ENCODE results near the gene ZCCHC13.

Gene ZCCHC13

DNA sequence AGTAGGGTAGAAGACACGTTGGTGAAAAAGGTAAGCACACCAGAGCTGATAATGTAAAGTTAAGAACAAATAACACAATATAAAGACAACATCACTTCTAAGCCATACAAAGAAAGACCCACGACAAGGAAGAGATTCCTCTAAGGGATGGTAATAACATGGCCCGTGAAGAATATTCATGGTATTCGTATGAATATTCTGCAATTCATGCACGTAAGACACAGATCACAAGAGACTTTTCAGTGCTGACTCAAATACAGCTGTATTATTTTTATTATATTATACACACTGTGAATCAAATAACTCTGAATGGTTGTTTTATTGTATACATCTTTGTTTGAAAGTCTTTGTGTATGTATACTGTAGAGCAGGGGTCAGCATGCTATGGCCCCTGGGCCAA lies 29.5 kb upstream of the ZCCHC13 start:
- TF ChIP-seq PPARA (CRISPR knock-in tag; IDR thresholded peaks at IDR 0.05; ENCODE audit: borderline replicate concordance) (no peak), ZFP30 (CRISPR knock-in tag; IDR thresholded peaks at IDR 0.05) (no peak), ZNF8 (CRISPR knock-in tag; IDR thresholded peaks at IDR 0.05) (no peak), TOX (CRISPR knock-in tag; IDR thresholded peaks at IDR 0.05; ENCODE audit: borderline replicate concordance) (no peak), ZFP3 (CRISPR knock-in tag; IDR thresholded peaks at IDR 0.05) (no peak), ZC3H10 (CRISPR knock-in tag; IDR thresholded peaks at IDR 0.05) (no peak), OSR1 (CRISPR knock-in tag; IDR thresholded peaks at IDR 0.05) (no peak), ARNTL (CRISPR knock-in tag; IDR thresholded peaks at IDR 0.05; ENCODE audit: borderline replicate concordance, low read depth) (no peak), GLIS3 (CRISPR knock-in tag; IDR thresholded peaks at IDR 0.05) (no peak), SNAI2 (CRISPR knock-in tag; IDR thresholded peaks at IDR 0.05) (no peak), RARB (CRISPR knock-in tag; IDR thresholded peaks at IDR 0.05) (no peak), CSDC2 (CRISPR knock-in tag; IDR thresholded peaks at IDR 0.05) (no peak)
- TF ChIP-seq, protein P1, sequence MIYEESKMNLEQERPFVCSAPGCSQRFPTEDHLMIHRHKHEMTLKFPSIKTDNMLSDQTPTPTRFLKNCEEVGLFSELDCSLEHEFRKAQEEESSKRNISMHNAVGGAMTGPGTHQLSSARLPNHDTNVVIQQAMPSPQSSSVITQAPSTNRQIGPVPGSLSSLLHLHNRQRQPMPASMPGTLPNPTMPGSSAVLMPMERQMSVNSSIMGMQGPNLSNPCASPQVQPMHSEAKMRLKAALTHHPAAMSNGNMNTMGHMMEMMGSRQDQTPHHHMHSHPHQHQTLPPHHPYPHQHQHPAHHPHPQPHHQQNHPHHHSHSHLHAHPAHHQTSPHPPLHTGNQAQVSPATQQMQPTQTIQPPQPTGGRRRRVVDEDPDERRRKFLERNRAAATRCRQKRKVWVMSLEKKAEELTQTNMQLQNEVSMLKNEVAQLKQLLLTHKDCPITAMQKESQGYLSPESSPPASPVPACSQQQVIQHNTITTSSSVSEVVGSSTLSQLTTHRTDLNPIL (CRISPR knock-in tag; IDR thresholded peaks at IDR 0.05; ENCODE audit: low read depth), result no peak
- TF ChIP-seq, protein P2, sequence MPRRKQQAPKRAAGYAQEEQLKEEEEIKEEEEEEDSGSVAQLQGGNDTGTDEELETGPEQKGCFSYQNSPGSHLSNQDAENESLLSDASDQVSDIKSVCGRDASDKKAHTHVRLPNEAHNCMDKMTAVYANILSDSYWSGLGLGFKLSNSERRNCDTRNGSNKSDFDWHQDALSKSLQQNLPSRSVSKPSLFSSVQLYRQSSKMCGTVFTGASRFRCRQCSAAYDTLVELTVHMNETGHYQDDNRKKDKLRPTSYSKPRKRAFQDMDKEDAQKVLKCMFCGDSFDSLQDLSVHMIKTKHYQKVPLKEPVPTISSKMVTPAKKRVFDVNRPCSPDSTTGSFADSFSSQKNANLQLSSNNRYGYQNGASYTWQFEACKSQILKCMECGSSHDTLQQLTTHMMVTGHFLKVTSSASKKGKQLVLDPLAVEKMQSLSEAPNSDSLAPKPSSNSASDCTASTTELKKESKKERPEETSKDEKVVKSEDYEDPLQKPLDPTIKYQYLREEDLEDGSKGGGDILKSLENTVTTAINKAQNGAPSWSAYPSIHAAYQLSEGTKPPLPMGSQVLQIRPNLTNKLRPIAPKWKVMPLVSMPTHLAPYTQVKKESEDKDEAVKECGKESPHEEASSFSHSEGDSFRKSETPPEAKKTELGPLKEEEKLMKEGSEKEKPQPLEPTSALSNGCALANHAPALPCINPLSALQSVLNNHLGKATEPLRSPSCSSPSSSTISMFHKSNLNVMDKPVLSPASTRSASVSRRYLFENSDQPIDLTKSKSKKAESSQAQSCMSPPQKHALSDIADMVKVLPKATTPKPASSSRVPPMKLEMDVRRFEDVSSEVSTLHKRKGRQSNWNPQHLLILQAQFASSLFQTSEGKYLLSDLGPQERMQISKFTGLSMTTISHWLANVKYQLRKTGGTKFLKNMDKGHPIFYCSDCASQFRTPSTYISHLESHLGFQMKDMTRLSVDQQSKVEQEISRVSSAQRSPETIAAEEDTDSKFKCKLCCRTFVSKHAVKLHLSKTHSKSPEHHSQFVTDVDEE (CRISPR knock-in tag; IDR thresholded peaks at IDR 0.05), result no peak
- TF ChIP-seq, protein P3, sequence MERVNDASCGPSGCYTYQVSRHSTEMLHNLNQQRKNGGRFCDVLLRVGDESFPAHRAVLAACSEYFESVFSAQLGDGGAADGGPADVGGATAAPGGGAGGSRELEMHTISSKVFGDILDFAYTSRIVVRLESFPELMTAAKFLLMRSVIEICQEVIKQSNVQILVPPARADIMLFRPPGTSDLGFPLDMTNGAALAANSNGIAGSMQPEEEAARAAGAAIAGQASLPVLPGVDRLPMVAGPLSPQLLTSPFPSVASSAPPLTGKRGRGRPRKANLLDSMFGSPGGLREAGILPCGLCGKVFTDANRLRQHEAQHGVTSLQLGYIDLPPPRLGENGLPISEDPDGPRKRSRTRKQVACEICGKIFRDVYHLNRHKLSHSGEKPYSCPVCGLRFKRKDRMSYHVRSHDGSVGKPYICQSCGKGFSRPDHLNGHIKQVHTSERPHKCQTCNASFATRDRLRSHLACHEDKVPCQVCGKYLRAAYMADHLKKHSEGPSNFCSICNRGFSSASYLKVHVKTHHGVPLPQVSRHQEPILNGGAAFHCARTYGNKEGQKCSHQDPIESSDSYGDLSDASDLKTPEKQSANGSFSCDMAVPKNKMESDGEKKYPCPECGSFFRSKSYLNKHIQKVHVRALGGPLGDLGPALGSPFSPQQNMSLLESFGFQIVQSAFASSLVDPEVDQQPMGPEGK (CRISPR knock-in tag; IDR thresholded peaks at IDR 0.05; ENCODE audit: borderline replicate concordance), result no peak
- no peak for ATAC-seq

DNA sequence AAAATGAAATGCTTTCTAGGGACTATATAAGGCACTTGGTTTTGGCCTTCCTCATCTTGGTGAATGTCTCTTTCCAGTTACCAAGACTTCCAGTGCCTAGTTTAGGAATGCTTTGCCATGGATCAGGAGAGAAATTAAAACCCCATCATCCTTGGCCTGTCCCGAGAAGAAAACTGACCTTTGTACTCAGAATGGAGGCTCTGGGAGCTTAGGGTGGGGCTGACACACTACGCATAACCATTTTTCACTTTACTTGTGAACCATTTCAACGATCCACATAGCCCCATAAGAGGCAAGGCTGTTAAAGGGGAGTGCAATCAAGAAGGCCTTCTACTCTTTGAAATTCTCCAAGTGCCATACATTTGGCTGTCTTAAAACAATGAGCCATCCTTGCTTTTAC lies 26.7 kb upstream of the ZCCHC13 start:
- TF ChIP-seq ZFP30 (CRISPR knock-in tag; IDR thresholded peaks at IDR 0.05) (no peak), OSR1 (CRISPR knock-in tag; IDR thresholded peaks at IDR 0.05) (no peak), TOX (CRISPR knock-in tag; IDR thresholded peaks at IDR 0.05; ENCODE audit: borderline replicate concordance) (no peak), SNAI2 (CRISPR knock-in tag; IDR thresholded peaks at IDR 0.05) (no peak), ZFP3 (CRISPR knock-in tag; IDR thresholded peaks at IDR 0.05) (no peak), ZNF565 (CRISPR knock-in tag; conservative IDR thresholded peaks at IDR 0.05; ENCODE audit: low read depth) (no peak)
- TF ChIP-seq, protein P4, sequence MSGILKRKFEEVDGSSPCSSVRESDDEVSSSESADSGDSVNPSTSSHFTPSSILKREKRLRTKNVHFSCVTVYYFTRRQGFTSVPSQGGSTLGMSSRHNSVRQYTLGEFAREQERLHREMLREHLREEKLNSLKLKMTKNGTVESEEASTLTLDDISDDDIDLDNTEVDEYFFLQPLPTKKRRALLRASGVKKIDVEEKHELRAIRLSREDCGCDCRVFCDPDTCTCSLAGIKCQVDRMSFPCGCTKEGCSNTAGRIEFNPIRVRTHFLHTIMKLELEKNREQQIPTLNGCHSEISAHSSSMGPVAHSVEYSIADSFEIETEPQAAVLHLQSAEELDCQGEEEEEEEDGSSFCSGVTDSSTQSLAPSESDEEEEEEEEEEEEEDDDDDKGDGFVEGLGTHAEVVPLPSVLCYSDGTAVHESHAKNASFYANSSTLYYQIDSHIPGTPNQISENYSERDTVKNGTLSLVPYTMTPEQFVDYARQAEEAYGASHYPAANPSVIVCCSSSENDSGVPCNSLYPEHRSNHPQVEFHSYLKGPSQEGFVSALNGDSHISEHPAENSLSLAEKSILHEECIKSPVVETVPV (CRISPR knock-in tag; IDR thresholded peaks at IDR 0.05), result no peak
- TF ChIP-seq, protein P2 (CRISPR knock-in tag; IDR thresholded peaks at IDR 0.05), result no peak
- no peak for ATAC-seq

DNA sequence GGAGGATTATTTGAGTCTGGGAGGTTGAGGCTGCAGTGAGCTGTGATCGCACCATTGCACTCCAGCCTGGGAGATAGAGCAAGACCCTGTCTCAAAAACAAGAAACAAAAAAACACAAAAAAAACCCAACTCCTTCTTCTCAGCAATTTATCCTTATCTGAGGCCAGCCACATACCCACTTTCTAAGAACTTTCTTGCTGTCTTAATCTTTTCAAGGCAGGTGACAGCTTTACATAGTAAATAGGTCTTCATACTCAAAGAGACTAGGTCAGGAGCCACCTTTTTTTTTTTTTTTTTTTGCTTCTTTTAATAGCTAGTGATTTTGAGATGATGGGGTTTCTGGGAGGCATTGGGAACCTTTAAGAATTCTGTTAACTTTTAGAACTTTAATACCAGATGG lies 26.1 kb upstream of the ZCCHC13 start:
- ATAC-seq, result no peak
- TF ChIP-seq TOX (CRISPR knock-in tag; IDR thresholded peaks at IDR 0.05; ENCODE audit: borderline replicate concordance) (no peak), TCF4 (CRISPR knock-in tag; IDR thresholded peaks at IDR 0.05; ENCODE audit: borderline replicate concordance) (no peak), ZNF70 (CRISPR knock-in tag; IDR thresholded peaks at IDR 0.05) (no peak), ZC3H10 (CRISPR knock-in tag; IDR thresholded peaks at IDR 0.05) (no peak), RARB (CRISPR knock-in tag; IDR thresholded peaks at IDR 0.05) (no peak), ZFP3 (CRISPR knock-in tag; IDR thresholded peaks at IDR 0.05) (no peak), GLIS3 (CRISPR knock-in tag; IDR thresholded peaks at IDR 0.05) (no peak), ZNF565 (CRISPR knock-in tag; conservative IDR thresholded peaks at IDR 0.05; ENCODE audit: low read depth) (no peak), ZNF8 (CRISPR knock-in tag; IDR thresholded peaks at IDR 0.05) (no peak)
- TF ChIP-seq, protein P1 (CRISPR knock-in tag; IDR thresholded peaks at IDR 0.05; ENCODE audit: low read depth), result no peak
- TF ChIP-seq, protein P5, sequence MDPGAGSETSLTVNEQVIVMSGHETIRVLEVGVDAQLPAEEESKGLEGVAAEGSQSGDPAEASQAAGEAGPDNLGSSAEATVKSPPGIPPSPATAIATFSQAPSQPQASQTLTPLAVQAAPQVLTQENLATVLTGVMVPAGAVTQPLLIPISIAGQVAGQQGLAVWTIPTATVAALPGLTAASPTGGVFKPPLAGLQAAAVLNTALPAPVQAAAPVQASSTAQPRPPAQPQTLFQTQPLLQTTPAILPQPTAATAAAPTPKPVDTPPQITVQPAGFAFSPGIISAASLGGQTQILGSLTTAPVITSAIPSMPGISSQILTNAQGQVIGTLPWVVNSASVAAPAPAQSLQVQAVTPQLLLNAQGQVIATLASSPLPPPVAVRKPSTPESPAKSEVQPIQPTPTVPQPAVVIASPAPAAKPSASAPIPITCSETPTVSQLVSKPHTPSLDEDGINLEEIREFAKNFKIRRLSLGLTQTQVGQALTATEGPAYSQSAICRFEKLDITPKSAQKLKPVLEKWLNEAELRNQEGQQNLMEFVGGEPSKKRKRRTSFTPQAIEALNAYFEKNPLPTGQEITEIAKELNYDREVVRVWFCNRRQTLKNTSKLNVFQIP (CRISPR knock-in tag; IDR thresholded peaks at IDR 0.05; ENCODE audit: borderline replicate concordance, low read depth), result no peak
- TF ChIP-seq, protein P2 (CRISPR knock-in tag; IDR thresholded peaks at IDR 0.05), result no peak

Data from SK-N-SH treated with all-trans-retinoic acid at 6 μM for 48 hours (cell line).